Psoas muscle (tissue), 8 donors: ENCODE measurements around the gene ASNSD1. TPM values are rescaled to one million over a fixed set of nuclear protein-coding genes. Genes with fewer than 3 reads are reported as not detected.

Source experiments
- ATAC-seq, 4 donors: fragments of 200-7000 bp; cut with Tn5 transposase; one replicate each; pipeline ENCODE4 v1.9.1; 2020; ENCODE audit warnings: moderate library complexity in 3 of 4, mild to moderate bottlenecking in 2 of 4
- DNase-seq, 2 donors: peaks; one replicate each; pipeline ENCODE4 v3.0.0-alpha.2; 2020
- H3K27ac ChIP-seq: fragments of 200-600 bp; one replicate; pipeline ENCODE4 v1.8.0; 2022
- H3K27me3 ChIP-seq, 3 donors: fragments of 200-600 bp in 1 of 3; one replicate each; pipeline versions ENCODE4 v1.6.1 to v1.8.0; 2013 to 2022; ENCODE audit warnings: low read length in 2 of 3, mild to moderate bottlenecking in 2 of 3, moderate library complexity in 1 of 3; ENCODE audit not compliant: insufficient read depth in 3 of 3
- H3K36me3 ChIP-seq, 2 donors: fragments of 200-600 bp in 1 of 2; one replicate each; pipeline versions ENCODE4 v1.6.1 to v1.8.0; 2013 to 2022; ENCODE audit warnings: low read depth in 1 of 2, mild to moderate bottlenecking in 1 of 2, moderate library complexity in 1 of 2; ENCODE audit not compliant: insufficient read depth in 1 of 2
- H3K4me1 ChIP-seq: fragments of 200-600 bp; one replicate; pipeline ENCODE4 v1.8.0; 2022
- H3K4me3 ChIP-seq: fragments of 200-600 bp; one replicate; pipeline ENCODE4 v1.8.0; 2022; ENCODE audit warnings: mild to moderate bottlenecking
- H3K9me3 ChIP-seq: fragments of 200-600 bp; one replicate; pipeline ENCODE4 v1.8.0; 2022
- CTCF ChIP-seq: fragments of 200-600 bp; IDR thresholded peaks from one replicate; pipeline ENCODE4 v1.8.0; 2022; ENCODE audit warnings: antibody characterized with exemption
- WGBS, 3 donors: extraction: QIAGEN DNeasy Blood & Tissue Kit; methylation state at CpG; one replicate each; pipeline versions ENCODE4 v1.1.6 to v1.1.7; 2013; 5-methylcytosine and 5-hydroxymethylcytosine counted together
- intact Hi-C, 2 donors: fragments of 100-400 bp; cut with DNase I; formaldehyde crosslinking; loops; one replicate each; pipeline versions ENCODE4 v1.11.0 to v1.14.2; 2022
- polyA plus RNA-seq, 3 donors: library from polyadenylated mRNA; stranded (reverse); fragments of 200-250 nt; gene quantifications; one replicate each; pipeline ENCODE4 v1.2.3, GENCODE V29; 2013
- total RNA-seq, 4 donors: library from RNA; stranded (reverse); fragmentation: NEBNext Ultra II Directional in 2 of 4; extraction: Animal tissue kit (Norgen Biotek cat#: 25700) in 2 of 4; gene quantifications; one replicate each; pipeline versions ENCODE4 v1.2.1 to v1.2.4, GENCODE V29; 2021 to 2023
- donor health status: healthy with polysubstance abuse.
- donor health status: DM: no; HTN: no; CAD: no; lungs with moderate emphysema.
- donor health status: Bipolar disorder and iron deficiency.
- donor health status: healthy.
- donor health status: DM: yes; HTN: yes; CAD: no.
- donor health status: DM: no; HTN: no; CAD: no.
- donor health status: DM: no; HTN: no; CAD: no.
- donor health status: DM: yes; HTN: yes; CAD: no.

The ASNSD1 gene
- total and polyA plus RNA-seq, 7 donors, result 50.8 to 148 (median 66.0) TPM

- Histone ChIP-seq H3K36me3 (no peaks in the 10 kb centered on the region), H3K4me3 (no peak overlapping the region), H3K9me3 (no peaks in the 10 kb centered on the region), H3K27ac (no peak overlapping the region), H3K4me1 (no peaks in the 10 kb centered on the region), H3K27me3 (no peaks in the 10 kb centered on the region)
- peak; percentile 48 for TF ChIP-seq CTCF
- intact Hi-C loops, result loop anchor here (5.0 kb wide), 1 partner anchor 166 kb away; no protein-coding TSS in a partner anchor
- WGBS, 3 donors, result 67 to 76% (median 71%) methylated on average over 5 of the region's 5 CpGs
- DNase-seq (no peak), ATAC-seq (peak in 1 of 4 donors; percentile 61)
These were observed 27.9 kb upstream of the ASNSD1 start for GRCh38 chr2:189633392-189633811.

- no peak for TF ChIP-seq CTCF
- H3K27ac ChIP-seq, result no peak overlapping the region
- no peak for ATAC-seq
- no peaks in the 10 kb centered on the region for H3K9me3 ChIP-seq
- H3K4me3 ChIP-seq, result no peak overlapping the region
- H3K27me3 ChIP-seq, result no peaks in the 10 kb centered on the region
- no peaks in the 10 kb centered on the region for H3K36me3 ChIP-seq
- intact Hi-C loops, result no loop called here
- H3K4me1 ChIP-seq, result no peaks in the 10 kb centered on the region
- 86 to 96% (median 89%) methylated on average over 2 of the region's 2 CpGs for WGBS, 3 donors
- no peak for DNase-seq
These were observed 25.9 kb upstream of the ASNSD1 start for GRCh38 chr2:189635353-189635752.

GRCh38 chr2:189638301-189639006 lies 22.8 kb upstream of the ASNSD1 start:
- ATAC-seq (no peak), DNase-seq (no peak)
- Histone ChIP-seq H3K27ac (no peak overlapping the region), H3K36me3 (no peaks in the 10 kb centered on the region), H3K4me1 (no peaks in the 10 kb centered on the region), H3K9me3 (no peaks in the 10 kb centered on the region), H3K4me3 (no peak overlapping the region), H3K27me3 (no peaks in the 10 kb centered on the region)
- 92 to 96% (median 94%) methylated on average over 4 of the region's 4 CpGs for WGBS, 3 donors
- TF ChIP-seq CTCF, result no peak
- intact Hi-C loops, result no loop called here

- no peaks in the 10 kb centered on the region for H3K9me3 ChIP-seq
- 57 to 58% (median 57%) methylated on average over 3 of the region's 3 CpGs for WGBS, 3 donors
- DNase-seq (no peak), ATAC-seq (no peak)
- no peak overlapping the region for H3K4me3 ChIP-seq
- intact Hi-C loops, result no loop called here
- TF ChIP-seq CTCF, result no peak
- H3K36me3 ChIP-seq, result no peaks in the 10 kb centered on the region
- H3K27me3 ChIP-seq, result no peaks in the 10 kb centered on the region
- H3K27ac ChIP-seq, result no peak overlapping the region
- no peaks in the 10 kb centered on the region for H3K4me1 ChIP-seq
These were observed 22.2 kb upstream of the ASNSD1 start for GRCh38 chr2:189639007-189639609.
